HG02943 (cell line): ENCODE results near the gene ZNF783.
"Not testable (repeated sequence)": the region's sequence is repeated elsewhere in the genome, so short reads cannot be mapped to it uniquely, and the experiment has no call there.

ENCODE experiments used
- ATAC-seq: cut with Tn5 transposase; IDR thresholded peaks from one replicate; pipeline ENCODE4 v1.9.1; 2021; ENCODE audit warnings: mild to moderate bottlenecking, low read depth, moderate library complexity; ENCODE audit not compliant: unreplicated experiment

Gene ZNF783

DNA sequence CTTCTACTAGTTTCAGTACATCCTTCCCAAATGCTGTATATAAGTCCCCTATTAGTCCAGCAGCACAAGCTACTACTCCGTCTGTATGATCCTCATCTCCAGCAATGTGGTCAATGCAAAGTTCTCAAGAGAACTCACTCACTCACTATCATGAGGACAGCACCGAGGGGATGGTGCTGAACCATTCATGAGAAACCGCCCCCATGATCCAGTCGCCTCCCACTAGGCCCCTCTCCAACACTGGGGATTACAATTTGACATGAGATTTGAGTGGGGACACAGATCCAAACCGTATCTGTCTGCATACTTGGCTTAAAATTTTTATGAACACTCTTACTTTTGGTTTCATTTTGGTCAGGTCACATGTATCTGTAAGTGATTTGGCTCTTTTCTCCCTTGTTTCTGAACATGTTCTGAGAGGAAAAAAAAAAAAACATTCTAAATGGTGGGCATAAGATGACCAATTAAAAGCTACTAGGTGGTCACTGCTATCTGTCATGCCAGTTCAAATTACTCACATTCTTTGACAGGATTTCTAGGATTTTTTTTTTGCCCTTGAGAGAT, 60.1 kb downstream of the ZNF783 start:
- ATAC-seq, result no peak

- ATAC-seq, result no peak
Observed at GRCh38 chr7:149322737-149323136, 60.7 kb downstream of the ZNF783 start.

DNA sequence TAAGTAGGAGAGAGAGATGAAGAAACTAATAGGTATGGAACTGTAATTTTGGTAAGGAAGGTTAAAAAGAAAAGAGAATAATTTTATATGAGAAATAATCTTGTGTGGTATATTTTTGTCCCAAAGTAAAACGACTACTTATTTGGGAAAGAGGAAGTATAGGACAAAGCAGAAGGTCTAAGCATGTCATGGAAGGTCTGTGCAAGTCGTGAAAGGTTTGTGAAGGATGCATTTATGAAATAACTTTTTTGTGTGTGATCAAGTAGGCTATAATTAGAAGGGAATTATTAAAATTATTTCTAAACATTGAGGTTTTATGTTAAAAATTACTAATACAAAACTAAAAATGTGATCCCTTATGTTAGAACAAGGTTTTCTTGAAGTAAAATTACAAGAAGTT, 63.3 kb downstream of the ZNF783 start:
- ATAC-seq, result no peak

DNA sequence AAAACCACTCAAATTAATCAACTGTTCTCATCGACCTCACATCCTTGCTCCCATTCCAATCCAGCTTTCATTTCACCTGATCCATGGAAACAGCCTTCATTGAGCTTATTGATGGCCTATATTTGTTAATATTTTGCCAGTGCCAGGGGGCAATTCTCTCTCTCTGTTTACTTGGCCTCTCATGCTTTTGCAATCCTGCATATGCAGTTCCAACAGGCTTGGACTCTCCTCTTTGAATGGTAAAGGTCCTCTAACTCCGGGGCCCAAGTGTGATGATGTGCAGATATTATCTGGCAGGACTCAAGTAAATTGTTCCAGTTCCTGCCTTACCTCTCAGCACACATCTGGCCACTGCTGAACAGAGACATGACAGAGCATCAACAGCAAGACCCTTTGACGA, 67.3 kb downstream of the ZNF783 start:
- no peak for ATAC-seq

GRCh38 chr7:149329766-149330334, 67.9 kb downstream of the ZNF783 start:
- ATAC-seq, result no peak

- no peak for ATAC-seq
Observed at GRCh38 chr7:149330914-149331567, 69.0 kb downstream of the ZNF783 start.

DNA sequence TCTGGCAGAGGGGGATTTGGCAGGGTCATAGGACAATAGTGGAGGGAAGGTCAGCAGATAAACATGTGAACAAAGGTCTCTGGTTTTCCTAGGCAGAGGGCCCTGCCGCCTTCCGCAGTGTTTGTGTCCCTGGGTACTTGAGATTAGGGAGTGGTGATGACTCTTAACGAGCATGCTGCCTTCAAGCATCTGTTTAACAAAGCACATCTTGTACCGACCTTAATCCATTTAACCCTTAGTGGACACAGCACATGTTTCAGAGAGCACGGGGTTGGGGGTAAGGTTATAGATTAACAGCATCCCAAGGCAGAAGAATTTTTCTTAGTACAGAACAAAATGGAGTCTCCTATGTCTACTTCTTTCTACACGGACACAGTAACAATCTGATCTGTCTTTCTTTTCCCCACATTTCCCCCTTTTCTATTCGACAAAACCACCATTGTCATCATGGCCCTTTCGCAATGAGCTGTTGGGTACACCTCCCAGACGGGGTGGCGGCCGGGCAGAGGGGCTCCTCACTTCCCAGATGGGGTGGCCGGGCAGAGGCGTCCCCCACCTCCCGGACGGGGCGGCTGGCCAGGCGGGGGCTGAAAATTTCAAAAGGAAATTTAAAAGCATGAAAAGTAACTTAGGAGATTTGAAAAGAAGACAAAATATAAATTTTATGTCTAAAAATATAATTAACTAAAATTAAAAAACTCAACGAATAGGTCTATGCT, 70.8 kb downstream of the ZNF783 start:
- not testable (repeated sequence) for ATAC-seq

DNA sequence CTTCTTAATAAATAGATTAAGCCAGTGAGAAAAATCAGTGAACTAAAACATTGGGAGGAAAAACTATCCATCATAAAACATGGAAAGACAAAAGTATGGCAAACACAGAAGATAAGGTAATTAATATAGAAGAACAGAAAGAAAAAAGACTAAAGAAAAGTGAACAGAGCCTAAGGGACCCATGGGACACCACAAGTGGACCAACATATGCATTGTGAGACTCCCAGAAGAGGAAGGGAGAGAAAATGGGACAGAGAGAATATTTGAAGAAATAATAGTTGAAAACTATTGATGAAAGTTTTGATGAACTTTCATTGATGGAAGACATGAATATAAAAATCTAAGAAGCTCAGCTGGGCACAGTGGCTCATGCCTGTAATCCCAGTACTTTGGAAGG, 71.3 kb downstream of the ZNF783 start:
- ATAC-seq, result no peak

DNA sequence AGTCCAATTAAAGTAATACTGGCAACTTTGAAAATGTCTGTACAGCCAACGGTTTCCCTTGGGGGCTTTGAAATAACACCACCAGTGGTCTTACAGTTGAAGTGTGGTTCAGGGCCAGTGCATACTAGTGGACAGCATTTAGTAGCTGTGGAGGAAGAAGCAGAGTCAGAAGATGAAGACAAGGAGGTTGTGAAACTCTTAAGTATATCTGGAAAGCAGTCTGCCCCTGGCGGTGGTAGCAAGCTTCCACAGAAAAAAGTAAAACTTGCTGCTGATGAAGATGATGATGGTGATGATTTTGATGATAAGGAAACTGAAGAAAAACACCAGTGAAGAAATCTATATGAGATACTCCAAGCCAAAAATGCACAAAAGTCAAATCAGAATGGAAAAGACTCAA, 72.2 kb downstream of the ZNF783 start:
- no peak for ATAC-seq
